ENCODE data around the gene FLNB. TPM values are rescaled to one million over a fixed set of nuclear protein-coding genes. Genes with fewer than 3 reads are reported as not detected.

Gene FLNB
- polyA plus RNA-seq, 1 donor from 2014 or later, result 10.3 TPM

DNA sequence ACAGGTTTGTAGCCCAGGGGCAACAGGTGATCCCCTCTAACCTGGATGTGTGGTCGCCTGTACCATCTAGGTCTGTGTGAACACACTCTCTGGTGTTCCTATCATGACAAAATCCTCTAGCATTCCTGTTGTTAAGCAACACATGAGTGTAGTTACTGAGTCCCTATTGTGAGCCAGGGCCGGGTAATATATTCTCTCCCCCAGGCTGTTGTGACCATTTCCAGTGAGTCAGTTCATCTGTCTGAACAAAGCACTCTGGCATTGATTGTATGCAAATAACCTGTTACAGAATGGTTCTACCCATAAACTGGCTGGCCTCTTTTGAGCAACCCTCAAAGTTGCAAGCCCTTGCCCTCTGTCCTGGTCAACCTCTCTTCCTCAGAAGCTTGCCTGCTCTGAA, 2.6 kb upstream of the FLNB start:
- no peak overlapping the region for H3K4me3 ChIP-seq (ENCODE audit: low read length)
- H2AFZ ChIP-seq (ENCODE audit: low read depth, low read length), result no peak overlapping the region
- H3F3A ChIP-seq (ENCODE audit: insufficient read depth, low read length, poor library complexity, severe bottlenecking), result no peaks in the 10 kb centered on the region
- no peaks in the 10 kb centered on the region for H3K9me3 ChIP-seq (ENCODE audit: low read length)
- no peak overlapping the region for H3K4me2 ChIP-seq (ENCODE audit: low read length)
- H3K9ac ChIP-seq (ENCODE audit: low read length), result no peak overlapping the region
- H3K9me2 ChIP-seq (ENCODE audit: insufficient read depth, low read length), result no peaks in the 10 kb centered on the region
- no peak for TF ChIP-seq POLR2AphosphoS5 (IDR thresholded peaks at IDR 0.05)
- TF ChIP-seq EZH2 (IDR thresholded peaks at IDR 0.05; ENCODE audit: borderline replicate concordance, insufficient read depth, low read length, poor library complexity, severe bottlenecking), result no peak
- TF ChIP-seq, protein P1, sequence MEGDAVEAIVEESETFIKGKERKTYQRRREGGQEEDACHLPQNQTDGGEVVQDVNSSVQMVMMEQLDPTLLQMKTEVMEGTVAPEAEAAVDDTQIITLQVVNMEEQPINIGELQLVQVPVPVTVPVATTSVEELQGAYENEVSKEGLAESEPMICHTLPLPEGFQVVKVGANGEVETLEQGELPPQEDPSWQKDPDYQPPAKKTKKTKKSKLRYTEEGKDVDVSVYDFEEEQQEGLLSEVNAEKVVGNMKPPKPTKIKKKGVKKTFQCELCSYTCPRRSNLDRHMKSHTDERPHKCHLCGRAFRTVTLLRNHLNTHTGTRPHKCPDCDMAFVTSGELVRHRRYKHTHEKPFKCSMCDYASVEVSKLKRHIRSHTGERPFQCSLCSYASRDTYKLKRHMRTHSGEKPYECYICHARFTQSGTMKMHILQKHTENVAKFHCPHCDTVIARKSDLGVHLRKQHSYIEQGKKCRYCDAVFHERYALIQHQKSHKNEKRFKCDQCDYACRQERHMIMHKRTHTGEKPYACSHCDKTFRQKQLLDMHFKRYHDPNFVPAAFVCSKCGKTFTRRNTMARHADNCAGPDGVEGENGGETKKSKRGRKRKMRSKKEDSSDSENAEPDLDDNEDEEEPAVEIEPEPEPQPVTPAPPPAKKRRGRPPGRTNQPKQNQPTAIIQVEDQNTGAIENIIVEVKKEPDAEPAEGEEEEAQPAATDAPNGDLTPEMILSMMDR (IDR thresholded peaks at IDR 0.05; ENCODE audit: poor library complexity, severe bottlenecking), result no peak
- TF ChIP-seq SMC3 (conservative IDR thresholded peaks at IDR 0.05; ENCODE audit: poor library complexity), result no peak
- TF ChIP-seq MXI1 (conservative IDR thresholded peaks at IDR 0.05; ENCODE audit: poor library complexity, severe bottlenecking), result no peak
- no peak for TF ChIP-seq EP300 (conservative IDR thresholded peaks at IDR 0.05; ENCODE audit: poor library complexity, severe bottlenecking)
- TF ChIP-seq RAD21 (conservative IDR thresholded peaks at IDR 0.05), result no peak
- TF ChIP-seq, protein P2, sequence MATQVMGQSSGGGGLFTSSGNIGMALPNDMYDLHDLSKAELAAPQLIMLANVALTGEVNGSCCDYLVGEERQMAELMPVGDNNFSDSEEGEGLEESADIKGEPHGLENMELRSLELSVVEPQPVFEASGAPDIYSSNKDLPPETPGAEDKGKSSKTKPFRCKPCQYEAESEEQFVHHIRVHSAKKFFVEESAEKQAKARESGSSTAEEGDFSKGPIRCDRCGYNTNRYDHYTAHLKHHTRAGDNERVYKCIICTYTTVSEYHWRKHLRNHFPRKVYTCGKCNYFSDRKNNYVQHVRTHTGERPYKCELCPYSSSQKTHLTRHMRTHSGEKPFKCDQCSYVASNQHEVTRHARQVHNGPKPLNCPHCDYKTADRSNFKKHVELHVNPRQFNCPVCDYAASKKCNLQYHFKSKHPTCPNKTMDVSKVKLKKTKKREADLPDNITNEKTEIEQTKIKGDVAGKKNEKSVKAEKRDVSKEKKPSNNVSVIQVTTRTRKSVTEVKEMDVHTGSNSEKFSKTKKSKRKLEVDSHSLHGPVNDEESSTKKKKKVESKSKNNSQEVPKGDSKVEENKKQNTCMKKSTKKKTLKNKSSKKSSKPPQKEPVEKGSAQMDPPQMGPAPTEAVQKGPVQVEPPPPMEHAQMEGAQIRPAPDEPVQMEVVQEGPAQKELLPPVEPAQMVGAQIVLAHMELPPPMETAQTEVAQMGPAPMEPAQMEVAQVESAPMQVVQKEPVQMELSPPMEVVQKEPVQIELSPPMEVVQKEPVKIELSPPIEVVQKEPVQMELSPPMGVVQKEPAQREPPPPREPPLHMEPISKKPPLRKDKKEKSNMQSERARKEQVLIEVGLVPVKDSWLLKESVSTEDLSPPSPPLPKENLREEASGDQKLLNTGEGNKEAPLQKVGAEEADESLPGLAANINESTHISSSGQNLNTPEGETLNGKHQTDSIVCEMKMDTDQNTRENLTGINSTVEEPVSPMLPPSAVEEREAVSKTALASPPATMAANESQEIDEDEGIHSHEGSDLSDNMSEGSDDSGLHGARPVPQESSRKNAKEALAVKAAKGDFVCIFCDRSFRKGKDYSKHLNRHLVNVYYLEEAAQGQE (IDR thresholded peaks at IDR 0.05; ENCODE audit: borderline replicate concordance), result no peak
- TF ChIP-seq TAF1 (IDR thresholded peaks at IDR 0.05; ENCODE audit: low read depth), result no peak
- H3K79me2 ChIP-seq (replicated peaks; ENCODE audit: insufficient read depth, low read length), result peaks cover 6% of the 10 kb centered on the region
- H3K27ac ChIP-seq (ENCODE audit: low read length), result no peak overlapping the region
- no peaks in the 10 kb centered on the region for H4K20me1 ChIP-seq (ENCODE audit: insufficient read depth)
- H3K27me3 ChIP-seq (ENCODE audit: insufficient read depth, low read depth, low read length), result no peaks in the 10 kb centered on the region
- H3K36me3 ChIP-seq (ENCODE audit: insufficient read depth, low read length), result no peaks in the 10 kb centered on the region

DNA sequence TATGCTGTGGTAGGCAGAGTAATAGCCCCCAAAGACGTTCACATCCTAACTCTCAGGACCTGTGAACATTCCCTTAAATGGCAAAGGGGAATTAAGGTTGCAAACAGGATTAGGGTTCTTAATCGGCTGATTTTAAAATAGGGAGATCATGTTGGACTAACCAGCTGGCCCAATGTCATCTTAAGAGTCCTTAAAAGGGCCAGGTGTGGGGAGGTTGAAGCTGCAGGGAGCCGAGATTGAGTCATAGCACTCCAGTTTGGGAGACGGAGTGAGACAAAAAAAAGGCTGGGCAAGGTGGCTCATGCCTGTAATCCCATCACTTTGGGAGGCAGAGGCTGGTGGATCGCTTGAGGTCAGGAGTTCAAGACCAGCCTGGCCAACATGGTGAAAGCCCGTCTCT, 1.6 kb upstream of the FLNB start:
- H3K9me2 ChIP-seq (ENCODE audit: insufficient read depth, low read length), result no peaks in the 10 kb centered on the region
- H3K4me2 ChIP-seq (ENCODE audit: low read length), result no peak overlapping the region
- H3K36me3 ChIP-seq (ENCODE audit: insufficient read depth, low read length), result no peaks in the 10 kb centered on the region
- H3K9me3 ChIP-seq (ENCODE audit: low read length), result no peaks in the 10 kb centered on the region
- H3K9ac ChIP-seq (ENCODE audit: low read length), result no peak overlapping the region
- H3K27me3 ChIP-seq (ENCODE audit: insufficient read depth, low read depth, low read length), result no peaks in the 10 kb centered on the region
- H4K20me1 ChIP-seq (ENCODE audit: insufficient read depth), result no peaks in the 10 kb centered on the region
- no peak overlapping the region for H3K27ac ChIP-seq (ENCODE audit: low read length)
- no peak overlapping the region for H3K4me3 ChIP-seq (ENCODE audit: low read length)
- peaks cover 6% of the 10 kb centered on the region for H3K79me2 ChIP-seq (replicated peaks; ENCODE audit: insufficient read depth, low read length)
- TF ChIP-seq TAF1 (IDR thresholded peaks at IDR 0.05; ENCODE audit: low read depth) (no peak), EP300 (conservative IDR thresholded peaks at IDR 0.05; ENCODE audit: poor library complexity, severe bottlenecking) (no peak), EZH2 (IDR thresholded peaks at IDR 0.05; ENCODE audit: borderline replicate concordance, insufficient read depth, low read length, poor library complexity, severe bottlenecking) (no peak), RAD21 (conservative IDR thresholded peaks at IDR 0.05) (no peak), POLR2AphosphoS5 (IDR thresholded peaks at IDR 0.05) (no peak), SMC3 (conservative IDR thresholded peaks at IDR 0.05; ENCODE audit: poor library complexity) (no peak), MXI1 (conservative IDR thresholded peaks at IDR 0.05; ENCODE audit: poor library complexity, severe bottlenecking) (no peak)
- TF ChIP-seq, protein P1 (IDR thresholded peaks at IDR 0.05; ENCODE audit: poor library complexity, severe bottlenecking), result no peak
- TF ChIP-seq, protein P2 (IDR thresholded peaks at IDR 0.05; ENCODE audit: borderline replicate concordance), result no peak
- H2AFZ ChIP-seq (ENCODE audit: low read depth, low read length), result no peak overlapping the region
- no peaks in the 10 kb centered on the region for H3F3A ChIP-seq (ENCODE audit: insufficient read depth, low read length, poor library complexity, severe bottlenecking)
